ENCODE results near the gene HEXD. TPM values are rescaled to one million over a fixed set of nuclear protein-coding genes. Genes with fewer than 3 reads are reported as not detected.

Gene HEXD
- total and polyA plus RNA-seq, 12 donors: 8.9 to 292 (median 43.8) TPM

- 86 to 91% (median 90%) methylated on average over 11 of the region's 11 CpGs for WGBS, 4 donors
- Histone ChIP-seq H3K9me3 (replicated peaks in 1 of 3) (no peaks in the 10 kb centered on the region), H3K27ac (no peak overlapping the region), H3K4me3 (no peak overlapping the region), H3K4me1 (replicated peaks in 1 of 2) (no peaks in the 10 kb centered on the region), H3K36me3 (replicated peaks in 1 of 2) (peaks cover 0 to 77% of the 10 kb centered on the region in 2 donors), H3K27me3 (no peaks in the 10 kb centered on the region)
- DNase-seq: no peak
- intact Hi-C loops (cut with DNase I): no loop called here
- TF ChIP-seq CTCF (IDR thresholded peaks at IDR 0.05): no peak
- no peak for TF ChIP-seq POLR2A (IDR thresholded peaks at IDR 0.05)
Measured at GRCh38 chr17:82474223-82475010, 56.3 kb downstream of the HEXD start.

- peaks cover 0 to 79% of the 10 kb centered on the region in 2 donors for H3K36me3 ChIP-seq (replicated peaks in 1 of 2)
- TF ChIP-seq POLR2A (IDR thresholded peaks at IDR 0.05) (no peak), CTCF (IDR thresholded peaks at IDR 0.05) (no peak)
- intact Hi-C loops (cut with DNase I): no loop called here
- no peaks in the 10 kb centered on the region for H3K4me1 ChIP-seq (replicated peaks in 1 of 2)
- no peaks in the 10 kb centered on the region for H3K9me3 ChIP-seq (replicated peaks in 1 of 3)
- no peak overlapping the region for H3K4me3 ChIP-seq
- WGBS, 4 donors: 88 to 97% (median 92%) methylated on average over 5 to 8 of the region's 8 CpGs
- no peak overlapping the region for H3K27ac ChIP-seq
- H3K27me3 ChIP-seq: no peaks in the 10 kb centered on the region
- no peak for DNase-seq
Measured at GRCh38 chr17:82475458-82475857, 57.3 kb downstream of the HEXD start.

GRCh38 chr17:82477934-82478333 is 59.8 kb downstream of the HEXD start:
- TF ChIP-seq CTCF (IDR thresholded peaks at IDR 0.05) (no peak), POLR2A (IDR thresholded peaks at IDR 0.05) (no peak)

GRCh38 chr17:82479602-82480001 is 61.5 kb downstream of the HEXD start:
- no peak for DNase-seq
- no peaks in the 10 kb centered on the region for H3K4me1 ChIP-seq (replicated peaks in 1 of 2)
- no peak for TF ChIP-seq POLR2A (IDR thresholded peaks at IDR 0.05)
- no peak for TF ChIP-seq CTCF (IDR thresholded peaks at IDR 0.05)
- no peak overlapping the region for H3K4me3 ChIP-seq
- H3K36me3 ChIP-seq (replicated peaks in 1 of 2): peaks cover 0 to 83% of the 10 kb centered on the region in 2 donors
- H3K27ac ChIP-seq: no peak overlapping the region
- intact Hi-C loops (cut with DNase I): no loop called here
- no peaks in the 10 kb centered on the region for H3K27me3 ChIP-seq
- H3K9me3 ChIP-seq (replicated peaks in 1 of 3): no peaks in the 10 kb centered on the region
- 79 to 95% (median 91%) methylated on average over 5 of the region's 5 CpGs for WGBS, 4 donors

More at GRCh38 chr17:82477934-82478333, 59.8 kb downstream of the HEXD start:
- no peak overlapping the region for H3K27ac ChIP-seq
- DNase-seq: no peak
- no peaks in the 10 kb centered on the region for H3K27me3 ChIP-seq
- H3K36me3 ChIP-seq (replicated peaks in 1 of 2): peaks cover 0 to 83% of the 10 kb centered on the region in 2 donors
- no peak overlapping the region for H3K4me3 ChIP-seq
- no peaks in the 10 kb centered on the region for H3K4me1 ChIP-seq (replicated peaks in 1 of 2)
- WGBS, 4 donors: 93 to 97% (median 95%) methylated on average over 6 to 8 of the region's 8 CpGs
- intact Hi-C loops (cut with DNase I): no loop called here
- no peaks in the 10 kb centered on the region for H3K9me3 ChIP-seq (replicated peaks in 1 of 3)
